Activated CD8-positive, alpha-beta T cell treated with anti-CD3 and anti-CD28 coated beads for 36 hours (primary cell): ENCODE data around the gene TLNRD1. TPM values are rescaled to one million over a fixed set of nuclear protein-coding genes. Genes with fewer than 3 reads are reported as not detected.

Experiments used
- ATAC-seq: fragments of 200-7000 bp; cut with Tn5 transposase; one replicate; pipeline ENCODE4 v1.10.0; 2021; ENCODE audit warnings: mild to moderate bottlenecking, moderate library complexity
- CTCF ChIA-PET: fragments of 350-600 bp; sonication (Branson Sonifier 250); formaldehyde crosslinking; loops from one replicate; lab custom pipeline; 2021; ENCODE audit warnings: antibody characterized with exemption; lab: Charles Lee
- POLR2A ChIA-PET: fragments of 350-600 bp; sonication (Branson Sonifier 250); formaldehyde crosslinking; loops from one replicate; lab custom pipeline; 2021; ENCODE audit warnings: antibody characterized with exemption; lab: Charles Lee
- DNase-seq: peaks from one replicate; pipeline ENCODE4 v3.0.0-alpha.2; 2020
- H3K27ac Mint-ChIP-seq: one replicate; pipeline ENCODE4 v1.8.0; 2021; ENCODE audit warnings: mild to moderate bottlenecking, mixed read lengths
- H3K27me3 Mint-ChIP-seq: one replicate; pipeline ENCODE4 v1.8.0; 2021; ENCODE audit warnings: mixed read lengths
- H3K36me3 Mint-ChIP-seq: one replicate; pipeline ENCODE4 v1.8.0; 2021; ENCODE audit warnings: low read depth, mixed read lengths
- H3K4me1 Mint-ChIP-seq: one replicate; pipeline ENCODE4 v1.8.0; 2021; ENCODE audit warnings: low read depth, mixed read lengths
- H3K4me3 Mint-ChIP-seq: one replicate; pipeline ENCODE4 v1.8.0; 2021; ENCODE audit warnings: mild to moderate bottlenecking, moderate library complexity, mixed read lengths
- H3K9me3 Mint-ChIP-seq: one replicate; pipeline ENCODE4 v1.8.0; 2021; ENCODE audit warnings: mixed read lengths
- intact Hi-C: fragments of 100-400 bp; cut with micrococcal nuclease; formaldehyde crosslinking; loops from one replicate; pipeline ENCODE4 v1.10.0; 2022
- total RNA-seq, 2 experiments: library from RNA; stranded (reverse); gene quantifications; one replicate each; pipeline ENCODE4 v1.2.3, GENCODE V29; 2021
- TF ChIP-seq, protein P1 (sequence below): fragments of 200-600 bp; IDR thresholded peaks from one replicate; pipeline ENCODE4 v1.8.0; 2022; ENCODE audit warnings: antibody characterized with exemption, mild to moderate bottlenecking

Gene TLNRD1
- total RNA-seq, 2 experiments from 2014 or later: 19.3 to 20.1 TPM

DNA sequence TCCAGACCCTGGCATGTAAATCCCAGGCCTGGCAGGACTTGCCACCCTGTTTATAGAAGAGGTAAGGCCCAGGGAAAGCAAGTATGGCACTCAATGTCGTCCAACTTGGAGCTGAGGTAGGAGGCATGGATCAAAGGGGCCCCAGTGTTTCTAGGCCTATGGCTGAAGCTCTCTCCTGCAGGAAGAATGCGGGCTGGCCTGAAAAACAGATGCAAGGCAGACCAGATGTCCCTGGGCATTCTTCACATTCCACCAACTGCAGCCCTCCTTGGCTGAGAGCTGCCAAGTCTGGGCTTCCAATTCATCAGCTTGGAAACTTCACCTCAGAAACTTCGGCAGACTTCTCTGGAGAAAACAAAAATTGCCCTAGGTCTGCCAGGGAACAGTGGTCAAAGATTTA lies 33.3 kb upstream of the TLNRD1 start:
- ATAC-seq (no peak), DNase-seq (no peak)
- Mint-ChIP-seq H3K4me3 (no peak overlapping the region), H3K4me1 (peaks cover 9% of the 10 kb centered on the region), H3K27me3 (no peaks in the 10 kb centered on the region), H3K27ac (no peak overlapping the region), H3K36me3 (peaks cover 37% of the 10 kb centered on the region), H3K9me3 (no peaks in the 10 kb centered on the region)
- intact Hi-C loops: no loop called here
- TF ChIP-seq, protein P1, sequence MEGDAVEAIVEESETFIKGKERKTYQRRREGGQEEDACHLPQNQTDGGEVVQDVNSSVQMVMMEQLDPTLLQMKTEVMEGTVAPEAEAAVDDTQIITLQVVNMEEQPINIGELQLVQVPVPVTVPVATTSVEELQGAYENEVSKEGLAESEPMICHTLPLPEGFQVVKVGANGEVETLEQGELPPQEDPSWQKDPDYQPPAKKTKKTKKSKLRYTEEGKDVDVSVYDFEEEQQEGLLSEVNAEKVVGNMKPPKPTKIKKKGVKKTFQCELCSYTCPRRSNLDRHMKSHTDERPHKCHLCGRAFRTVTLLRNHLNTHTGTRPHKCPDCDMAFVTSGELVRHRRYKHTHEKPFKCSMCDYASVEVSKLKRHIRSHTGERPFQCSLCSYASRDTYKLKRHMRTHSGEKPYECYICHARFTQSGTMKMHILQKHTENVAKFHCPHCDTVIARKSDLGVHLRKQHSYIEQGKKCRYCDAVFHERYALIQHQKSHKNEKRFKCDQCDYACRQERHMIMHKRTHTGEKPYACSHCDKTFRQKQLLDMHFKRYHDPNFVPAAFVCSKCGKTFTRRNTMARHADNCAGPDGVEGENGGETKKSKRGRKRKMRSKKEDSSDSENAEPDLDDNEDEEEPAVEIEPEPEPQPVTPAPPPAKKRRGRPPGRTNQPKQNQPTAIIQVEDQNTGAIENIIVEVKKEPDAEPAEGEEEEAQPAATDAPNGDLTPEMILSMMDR: no peak
- CTCF ChIA-PET: interaction anchor here (0.9 to 6.4 kb wide), 9 partner anchors 9 to 511 kb away, joined by 3 to 65 read pairs (median 4); partner anchors contain the start of gene CEMIP
- POLR2A ChIA-PET: no interaction called here

DNA sequence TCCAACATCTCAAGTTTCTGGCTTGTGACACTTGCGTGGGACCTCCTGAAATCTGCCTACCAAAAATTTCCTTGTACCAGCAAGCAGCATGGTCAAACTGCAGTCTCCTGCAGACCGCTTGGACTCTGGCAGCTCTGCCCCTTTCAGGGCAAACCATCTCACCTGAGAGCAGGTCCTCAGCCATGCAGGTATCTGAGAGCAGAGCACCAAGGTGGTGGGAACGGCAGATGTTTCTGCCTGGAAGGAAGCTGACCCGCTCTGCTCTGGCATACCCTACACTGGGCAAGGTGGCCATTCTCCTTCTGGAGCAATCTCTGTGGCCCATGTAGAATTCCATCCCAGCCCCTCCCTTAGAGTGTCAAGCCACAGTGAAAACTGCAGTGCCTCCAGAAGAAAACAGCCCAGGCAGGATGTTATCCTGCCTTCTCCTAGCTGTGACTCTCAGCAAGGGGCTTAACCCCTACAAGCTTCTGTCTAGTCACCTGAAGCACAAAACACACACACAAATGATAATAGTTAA lies 32.7 kb upstream of the TLNRD1 start:
- peaks cover 33% of the 10 kb centered on the region for H3K36me3 Mint-ChIP-seq
- no peak for DNase-seq
- peaks cover 5% of the 10 kb centered on the region for H3K4me1 Mint-ChIP-seq
- no peak overlapping the region for H3K4me3 Mint-ChIP-seq
- no peaks in the 10 kb centered on the region for H3K9me3 Mint-ChIP-seq
- TF ChIP-seq, protein P1: no peak
- no peak for ATAC-seq
- ChIA-PET CTCF (interaction anchor here (0.9 to 6.4 kb wide), 13 partner anchors 9 to 512 kb away, joined by 3 to 65 read pairs (median 4); partner anchors contain the start of gene CEMIP), POLR2A (no interaction called here)
- H3K27me3 Mint-ChIP-seq: no peaks in the 10 kb centered on the region
- intact Hi-C loops: no loop called here
- no peak overlapping the region for H3K27ac Mint-ChIP-seq

DNA sequence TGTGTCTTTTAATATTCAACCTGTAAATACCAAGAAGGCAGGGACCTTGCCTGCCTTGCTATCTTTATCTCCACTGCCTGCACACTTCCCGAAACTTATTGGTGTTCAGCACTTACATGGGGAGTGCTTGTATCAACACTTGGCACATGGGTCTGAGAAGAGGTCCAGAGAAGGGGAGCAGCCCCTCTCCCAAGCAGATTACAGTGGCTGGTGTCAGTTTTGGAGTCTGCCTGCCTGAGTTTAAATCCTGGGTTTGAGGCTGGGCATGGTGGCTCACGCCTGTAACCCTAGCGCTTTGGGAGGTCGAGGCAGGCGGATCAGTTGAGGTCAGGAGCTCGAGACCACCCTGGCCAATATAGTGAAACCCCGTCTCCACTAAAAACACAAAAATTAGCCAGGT lies 31.4 kb upstream of the TLNRD1 start:
- DNase-seq (no peak), ATAC-seq (no peak)
- intact Hi-C loops: no loop called here
- Mint-ChIP-seq H3K9me3 (no peaks in the 10 kb centered on the region), H3K4me3 (no peak overlapping the region), H3K27ac (no peak overlapping the region), H3K4me1 (peaks cover 7% of the 10 kb centered on the region), H3K36me3 (peaks cover 25% of the 10 kb centered on the region), H3K27me3 (no peaks in the 10 kb centered on the region)
- TF ChIP-seq, protein P1: no peak
- ChIA-PET POLR2A (no interaction called here), CTCF (interaction anchor here (0.6 to 6.4 kb wide), 37 partner anchors 9 to 517 kb away, joined by 3 to 65 read pairs (median 5); partner anchors contain the start of genes ABHD17C and CEMIP)

DNA sequence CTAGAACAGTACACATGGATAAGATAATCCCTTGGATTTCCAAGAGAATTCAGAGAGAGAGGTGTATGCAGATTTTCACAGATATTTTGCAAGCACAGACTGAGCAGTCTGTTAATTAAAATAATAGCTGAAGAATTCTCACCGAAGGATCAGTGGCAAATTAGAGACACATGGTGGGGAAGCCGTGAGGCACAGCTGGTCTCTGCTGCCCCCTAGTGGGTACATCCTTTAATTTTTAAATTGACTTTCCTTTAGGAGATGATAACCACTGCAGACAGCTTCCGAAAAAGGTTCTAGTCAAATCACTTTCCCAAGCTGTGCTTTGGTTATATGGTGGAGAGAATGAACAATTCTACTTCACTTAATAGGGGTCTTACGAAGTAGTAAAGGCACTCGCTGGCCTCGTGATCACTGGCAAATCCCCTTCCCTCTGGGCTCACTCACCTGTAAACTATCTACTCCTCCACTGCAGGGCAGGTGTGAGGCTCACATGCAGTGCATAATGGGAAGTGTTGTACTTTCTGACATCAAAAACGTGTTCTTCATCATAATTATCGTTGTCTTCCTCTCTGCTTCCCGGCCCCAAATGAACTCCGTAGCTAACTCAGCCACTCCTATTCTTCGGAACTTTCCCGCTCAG lies 30.6 kb upstream of the TLNRD1 start:
- no peaks in the 10 kb centered on the region for H3K27me3 Mint-ChIP-seq
- intact Hi-C loops: loop anchor here (5.0 kb wide), 2 partner anchors 193 to 513 kb away; partner anchors contain the start of gene CEMIP
- TF ChIP-seq, protein P1: peak; percentile 91
- peak; percentile 65 for ATAC-seq
- peaks cover 16% of the 10 kb centered on the region for H3K36me3 Mint-ChIP-seq
- no peak overlapping the region for H3K4me3 Mint-ChIP-seq
- H3K4me1 Mint-ChIP-seq: peaks cover 8% of the 10 kb centered on the region
- H3K27ac Mint-ChIP-seq: no peak overlapping the region
- H3K9me3 Mint-ChIP-seq: no peaks in the 10 kb centered on the region
- CTCF ChIA-PET: interaction anchor here (0.6 to 6.4 kb wide), 44 partner anchors 9 to 902 kb away, joined by 3 to 65 read pairs (median 4); partner anchors contain the start of genes ABHD17C and CEMIP
- POLR2A ChIA-PET: no interaction called here
- DNase-seq: peak; percentile 74

DNA sequence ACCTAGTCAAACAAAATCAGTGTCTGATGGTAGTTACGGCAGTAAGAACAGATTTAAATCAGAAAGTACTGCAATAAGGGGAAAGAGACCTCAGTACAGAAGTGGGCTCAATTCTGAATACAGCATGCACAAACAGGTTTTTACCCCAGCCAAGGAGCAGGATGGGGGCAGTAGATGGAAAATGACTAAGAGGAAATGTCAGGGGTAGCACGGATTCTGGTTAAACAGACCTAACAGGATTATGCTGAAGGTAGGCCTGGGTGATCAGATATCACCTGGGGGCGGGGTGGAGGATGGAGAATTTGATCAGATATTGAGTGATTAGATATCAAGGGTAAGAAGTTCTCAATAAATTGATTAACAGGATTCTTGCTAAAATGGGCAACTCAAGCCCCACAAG lies 30.1 kb upstream of the TLNRD1 start:
- ChIA-PET POLR2A (no interaction called here), CTCF (interaction anchor here (0.6 to 6.4 kb wide), 31 partner anchors 9 to 903 kb away, joined by 3 to 65 read pairs (median 6); partner anchors contain the start of genes ABHD17C and CEMIP)
- Mint-ChIP-seq H3K4me3 (no peak overlapping the region), H3K27ac (no peak overlapping the region), H3K9me3 (no peaks in the 10 kb centered on the region), H3K27me3 (no peaks in the 10 kb centered on the region), H3K36me3 (peaks cover 14% of the 10 kb centered on the region), H3K4me1 (peaks cover 13% of the 10 kb centered on the region)
- ATAC-seq (no peak), DNase-seq (no peak)
- TF ChIP-seq, protein P1: no peak
- intact Hi-C loops: loop anchor here (5.0 kb wide), 2 partner anchors 193 to 513 kb away; partner anchors contain the start of gene CEMIP
